Measurements from ENCODE around the gene IST1. TPM values are rescaled to one million over a fixed set of nuclear protein-coding genes. Genes with fewer than 3 reads are reported as not detected.
"Not testable (repeated sequence)": the region's sequence is repeated elsewhere in the genome, so short reads cannot be mapped to it uniquely, and the experiment has no call there.

Gene IST1
- total RNA-seq, 4 donors from 2014 or later = 229 to 249 (median 230) TPM

DNA sequence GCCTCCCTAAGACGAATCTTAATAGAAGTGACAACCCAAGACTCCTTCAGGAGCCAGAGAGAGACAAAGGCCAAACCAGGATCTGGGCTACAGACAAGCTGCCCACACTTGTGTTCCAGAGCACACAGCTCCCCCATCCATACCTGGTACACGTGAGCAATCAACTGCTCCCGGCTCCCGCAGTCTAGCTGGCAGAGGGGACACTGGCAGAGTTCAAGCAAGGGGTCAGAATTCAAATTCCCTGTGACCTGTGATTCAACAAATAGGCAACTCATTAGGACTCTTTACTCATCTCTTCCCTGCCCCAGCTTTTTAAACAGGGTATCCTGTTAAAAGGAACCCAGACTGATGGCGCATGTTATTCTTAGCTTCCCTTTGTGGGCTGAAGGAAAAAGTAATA lies 31.3 kb upstream of the IST1 start:
- TF ChIP-seq, protein P1, sequence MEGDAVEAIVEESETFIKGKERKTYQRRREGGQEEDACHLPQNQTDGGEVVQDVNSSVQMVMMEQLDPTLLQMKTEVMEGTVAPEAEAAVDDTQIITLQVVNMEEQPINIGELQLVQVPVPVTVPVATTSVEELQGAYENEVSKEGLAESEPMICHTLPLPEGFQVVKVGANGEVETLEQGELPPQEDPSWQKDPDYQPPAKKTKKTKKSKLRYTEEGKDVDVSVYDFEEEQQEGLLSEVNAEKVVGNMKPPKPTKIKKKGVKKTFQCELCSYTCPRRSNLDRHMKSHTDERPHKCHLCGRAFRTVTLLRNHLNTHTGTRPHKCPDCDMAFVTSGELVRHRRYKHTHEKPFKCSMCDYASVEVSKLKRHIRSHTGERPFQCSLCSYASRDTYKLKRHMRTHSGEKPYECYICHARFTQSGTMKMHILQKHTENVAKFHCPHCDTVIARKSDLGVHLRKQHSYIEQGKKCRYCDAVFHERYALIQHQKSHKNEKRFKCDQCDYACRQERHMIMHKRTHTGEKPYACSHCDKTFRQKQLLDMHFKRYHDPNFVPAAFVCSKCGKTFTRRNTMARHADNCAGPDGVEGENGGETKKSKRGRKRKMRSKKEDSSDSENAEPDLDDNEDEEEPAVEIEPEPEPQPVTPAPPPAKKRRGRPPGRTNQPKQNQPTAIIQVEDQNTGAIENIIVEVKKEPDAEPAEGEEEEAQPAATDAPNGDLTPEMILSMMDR (IDR thresholded peaks at IDR 0.05) = no peak
- no peak for ATAC-seq (ENCODE audit: low FRiP score)
- no peak for DNase-seq (ENCODE audit: low spot score)

DNA sequence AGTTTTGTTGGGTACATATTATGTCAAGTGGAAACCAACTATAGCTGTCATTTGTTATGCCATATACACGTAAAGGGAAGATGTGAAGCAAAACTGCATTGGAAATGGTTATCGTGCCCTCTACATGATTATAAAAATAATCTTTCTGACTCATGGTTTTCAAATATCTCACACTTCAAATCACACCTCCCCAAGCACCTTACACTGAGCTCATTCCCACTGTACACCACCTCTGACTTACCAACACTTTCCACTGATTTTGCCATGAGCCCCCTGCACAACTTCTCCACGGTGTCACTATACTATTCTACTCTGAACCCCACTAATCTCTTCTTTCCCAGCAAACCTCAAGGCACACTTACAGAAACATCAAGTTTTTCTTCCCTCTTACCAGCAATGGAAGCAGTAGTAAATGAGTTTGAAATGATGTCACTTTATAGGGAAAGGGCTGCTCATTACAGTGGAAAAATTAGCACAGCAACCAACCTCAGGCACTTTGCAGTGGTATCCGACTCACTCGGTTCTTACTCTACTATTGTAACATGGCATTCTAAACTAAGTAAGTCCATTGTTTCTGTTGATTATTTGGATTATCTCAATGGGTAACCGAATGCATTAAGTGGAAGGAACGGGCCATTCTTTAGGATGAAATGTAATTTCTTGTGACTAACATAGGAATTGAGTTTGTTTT lies 30.0 kb upstream of the IST1 start:
- ATAC-seq (ENCODE audit: low FRiP score) (no peak), DNase-seq (ENCODE audit: low spot score) (no peak)
- TF ChIP-seq, protein P1 (IDR thresholded peaks at IDR 0.05) = no peak

DNA sequence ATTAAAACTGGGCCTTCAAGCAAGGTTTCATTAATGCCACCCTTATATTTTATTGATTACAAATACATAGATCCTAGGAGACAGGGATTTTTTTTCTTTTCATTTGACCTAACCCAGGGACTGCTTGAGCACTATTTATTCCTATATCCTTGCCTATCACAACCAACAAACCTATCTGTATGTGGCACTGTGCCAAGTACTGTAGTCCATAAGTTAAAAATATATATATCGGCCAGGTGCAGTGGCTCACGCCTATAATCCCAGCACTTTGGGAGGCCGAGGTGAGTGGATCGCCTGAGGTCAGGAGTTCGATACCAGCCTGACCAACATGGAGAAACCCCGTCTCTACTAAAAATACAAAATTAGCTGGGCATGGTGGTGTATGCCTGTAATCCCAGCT lies 28.2 kb upstream of the IST1 start:
- ATAC-seq (ENCODE audit: low FRiP score); DNase-seq (ENCODE audit: low spot score): not testable (repeated sequence)

DNA sequence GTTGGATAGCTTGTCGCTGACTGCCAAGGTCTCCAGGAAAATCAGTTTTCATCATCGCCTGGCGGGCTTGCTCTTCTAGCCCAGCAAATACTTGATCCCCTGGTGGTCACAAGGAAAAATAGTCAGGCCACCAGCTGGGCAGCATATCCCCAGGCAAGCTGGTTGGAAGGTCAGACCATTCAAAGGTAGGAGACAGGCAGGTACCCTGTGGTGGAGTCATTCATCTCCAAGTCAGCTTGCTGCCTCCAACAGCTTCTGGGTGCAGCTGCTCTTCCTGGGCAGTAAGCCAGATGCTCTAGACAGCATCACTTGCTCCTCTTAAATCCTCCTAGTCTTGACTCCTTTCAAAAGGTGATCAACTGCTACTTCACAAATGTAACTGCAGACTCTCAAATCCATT lies 27.4 kb upstream of the IST1 start:
- ATAC-seq (ENCODE audit: low FRiP score) (no peak), DNase-seq (ENCODE audit: low spot score) (no peak)
- TF ChIP-seq, protein P1 (IDR thresholded peaks at IDR 0.05) = no peak

DNA sequence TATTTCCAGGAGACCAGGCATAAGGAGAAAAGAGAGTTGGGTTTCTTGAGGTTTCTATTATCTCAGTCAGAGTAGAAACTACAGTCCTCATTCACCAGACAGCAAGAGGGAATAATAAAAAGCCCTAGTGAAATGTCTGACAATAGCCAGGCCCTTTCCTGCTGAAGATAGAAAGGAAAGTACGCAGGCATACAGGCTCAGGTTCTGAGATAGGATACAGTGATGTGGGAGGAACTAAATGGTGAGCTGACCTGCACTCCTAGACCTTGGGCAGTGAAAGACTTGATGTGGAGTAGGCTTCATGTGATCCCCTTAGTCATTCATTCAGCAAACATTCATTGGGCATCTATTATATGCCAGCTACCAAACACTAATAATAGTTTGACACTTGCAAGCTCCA lies 26.2 kb upstream of the IST1 start:
- TF ChIP-seq, protein P1 (IDR thresholded peaks at IDR 0.05) = no peak
- DNase-seq (ENCODE audit: low spot score) (no peak), ATAC-seq (ENCODE audit: low FRiP score) (no peak)

DNA sequence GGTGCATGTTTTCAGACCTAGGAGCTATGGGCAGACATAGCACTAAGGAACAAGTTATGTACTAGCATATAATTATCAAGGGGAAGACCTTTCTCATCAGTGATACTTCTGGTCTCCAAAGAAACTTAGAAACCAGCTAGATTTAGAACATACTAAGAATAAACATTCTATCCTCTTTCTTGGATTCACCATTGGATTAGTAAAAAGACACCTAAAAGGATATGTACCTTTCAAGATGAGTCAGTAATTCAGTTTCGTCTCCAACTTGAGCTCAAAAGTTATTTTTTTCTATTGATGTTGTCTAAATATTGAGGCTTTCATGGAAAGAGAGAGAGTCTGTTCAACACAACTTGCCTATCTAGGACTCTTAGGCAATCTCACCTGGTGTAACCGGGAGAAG lies 24.5 kb upstream of the IST1 start:
- DNase-seq (ENCODE audit: low spot score) (no peak), ATAC-seq (ENCODE audit: low FRiP score) (no peak)
- TF ChIP-seq, protein P1 (IDR thresholded peaks at IDR 0.05) = no peak

DNA sequence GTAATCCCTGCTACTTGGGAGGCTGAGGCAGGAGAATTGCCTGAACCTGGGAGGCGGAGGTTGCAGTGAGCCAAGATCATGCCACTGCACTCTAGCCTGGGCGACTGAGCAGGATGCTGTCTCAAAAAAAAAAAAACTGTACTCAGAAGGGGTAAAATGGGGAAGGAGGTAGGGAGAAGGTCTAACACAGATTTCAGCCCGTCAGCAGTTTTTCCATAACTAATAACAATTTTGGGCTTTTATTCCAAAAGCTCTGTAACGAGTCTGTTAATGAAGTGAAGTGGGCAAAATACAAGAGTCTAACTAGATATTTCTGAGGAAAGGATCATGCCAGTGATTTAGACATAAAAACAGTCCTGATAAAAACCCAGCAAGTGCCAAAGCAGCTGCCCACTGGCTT lies 22.1 kb upstream of the IST1 start:
- ATAC-seq (ENCODE audit: low FRiP score) (no peak), DNase-seq (ENCODE audit: low spot score) (no peak)
- TF ChIP-seq, protein P1 (IDR thresholded peaks at IDR 0.05) = no peak

Measured in omental fat pad (tissue), 4 donors.